ENCODE measurements around the gene LLGL2. TPM values are rescaled to one million over a fixed set of nuclear protein-coding genes. Genes with fewer than 3 reads are reported as not detected.
A peak's percentile ranks its signal among the peaks of the same experiment; 100 is the strongest.

LLGL2 gene
- total RNA-seq, 1 donor from 2014 or later: 16.6 TPM

- H3K9me3 ChIP-seq (ENCODE audit: low read depth): no peaks in the 10 kb centered on the region
- peaks cover 10% of the 10 kb centered on the region for H3K27me3 Mint-ChIP-seq (ENCODE audit: insufficient read depth, low read depth)
- peaks cover 7% of the 10 kb centered on the region for H3K4me1 Mint-ChIP-seq
- no peak overlapping the region for H3K4me3 ChIP-seq
- H3K36me3 Mint-ChIP-seq: no peaks in the 10 kb centered on the region
- no peaks in the 10 kb centered on the region for H4K20me1 ChIP-seq (ENCODE audit: low read depth)
- no peaks in the 10 kb centered on the region for H3K36me3 ChIP-seq
- H3K9ac ChIP-seq: no peak overlapping the region
- H3K79me2 ChIP-seq (ENCODE audit: low read depth): no peaks in the 10 kb centered on the region
- no peaks in the 10 kb centered on the region for H3K4me1 ChIP-seq
- H3K27me3 ChIP-seq: no peaks in the 10 kb centered on the region
- peak overlapping the region; percentile 42 for H3K27ac Mint-ChIP-seq
- no peak overlapping the region for H3K4me2 ChIP-seq
- no peak overlapping the region for H3K4me3 Mint-ChIP-seq
- H3K27ac ChIP-seq: no peak overlapping the region
- no peak overlapping the region for H2AFZ ChIP-seq (replicated peaks)
- H3K9me3 Mint-ChIP-seq: no peaks in the 10 kb centered on the region
- H3F3A ChIP-seq (ENCODE audit: low read depth): no peaks in the 10 kb centered on the region
- TF ChIP-seq CTCF (IDR thresholded peaks at IDR 0.05) (no peak), EZH2phosphoT487 (IDR thresholded peaks at IDR 0.05) (no peak), EZH2 (IDR thresholded peaks at IDR 0.05) (no peak)
- DNase-seq (ENCODE audit: low spot score): no peak
Measured at GRCh38 chr17:75622076-75622475, 96.6 kb downstream of the LLGL2 start.

- Histone ChIP-seq H3K27ac (no peak overlapping the region), H3K9ac (no peak overlapping the region), H3K9me3 (ENCODE audit: low read depth) (no peaks in the 10 kb centered on the region), H3K27me3 (no peaks in the 10 kb centered on the region), H3K4me2 (no peak overlapping the region), H3K79me2 (ENCODE audit: low read depth) (no peaks in the 10 kb centered on the region), H3K36me3 (no peaks in the 10 kb centered on the region), H3K4me3 (no peak overlapping the region), H4K20me1 (ENCODE audit: low read depth) (no peaks in the 10 kb centered on the region), H3F3A (ENCODE audit: low read depth) (no peaks in the 10 kb centered on the region), H2AFZ (replicated peaks) (no peak overlapping the region), H3K4me1 (no peaks in the 10 kb centered on the region)
- peak overlapping the region; percentile 24 for H3K4me3 Mint-ChIP-seq
- no peaks in the 10 kb centered on the region for H3K36me3 Mint-ChIP-seq
- no peak for DNase-seq (ENCODE audit: low spot score)
- peaks cover 7% of the 10 kb centered on the region for H3K4me1 Mint-ChIP-seq
- H3K9me3 Mint-ChIP-seq: no peaks in the 10 kb centered on the region
- TF ChIP-seq EZH2phosphoT487 (IDR thresholded peaks at IDR 0.05): no peak
- no peak for TF ChIP-seq CTCF (IDR thresholded peaks at IDR 0.05)
- no peak for TF ChIP-seq EZH2 (IDR thresholded peaks at IDR 0.05)
- H3K27me3 Mint-ChIP-seq (ENCODE audit: insufficient read depth, low read depth): peaks cover 12% of the 10 kb centered on the region
- H3K27ac Mint-ChIP-seq: peak overlapping the region; percentile 42
Measured at GRCh38 chr17:75622771-75623273, 97.3 kb downstream of the LLGL2 start.

GRCh38 chr17:75623386-75623785 is 97.9 kb downstream of the LLGL2 start:
- Histone ChIP-seq H3K27ac (no peak overlapping the region), H3K4me1 (no peaks in the 10 kb centered on the region), H2AFZ (replicated peaks) (no peak overlapping the region), H3F3A (ENCODE audit: low read depth) (no peaks in the 10 kb centered on the region), H3K27me3 (no peaks in the 10 kb centered on the region), H3K4me2 (no peak overlapping the region), H3K36me3 (no peaks in the 10 kb centered on the region), H3K9me3 (ENCODE audit: low read depth) (no peaks in the 10 kb centered on the region), H4K20me1 (ENCODE audit: low read depth) (no peaks in the 10 kb centered on the region), H3K79me2 (ENCODE audit: low read depth) (no peaks in the 10 kb centered on the region), H3K4me3 (no peak overlapping the region), H3K9ac (no peak overlapping the region)
- no peaks in the 10 kb centered on the region for H3K9me3 Mint-ChIP-seq
- TF ChIP-seq EZH2phosphoT487 (IDR thresholded peaks at IDR 0.05) (no peak), EZH2 (IDR thresholded peaks at IDR 0.05) (no peak), CTCF (IDR thresholded peaks at IDR 0.05) (no peak)
- no peak overlapping the region for H3K4me3 Mint-ChIP-seq
- no peak overlapping the region for H3K27ac Mint-ChIP-seq
- no peak for DNase-seq (ENCODE audit: low spot score)
- H3K36me3 Mint-ChIP-seq: no peaks in the 10 kb centered on the region
- peaks cover 7% of the 10 kb centered on the region for H3K4me1 Mint-ChIP-seq
- peaks cover 12% of the 10 kb centered on the region for H3K27me3 Mint-ChIP-seq (ENCODE audit: insufficient read depth, low read depth)

Measured in neural progenitor cell (in vitro differentiated cells).